Measurements from ENCODE around the gene PTBP3. TPM values are rescaled to one million over a fixed set of nuclear protein-coding genes. Genes with fewer than 3 reads are reported as not detected.

PTBP3 gene
- total and polyA plus RNA-seq, 2 donors (not counting 1 experiment from before 2014, with no cell fraction given): 16.7 to 28.7 TPM

- Histone ChIP-seq H2AFZ (ENCODE audit: low read length) (no peak overlapping the region), H3K9ac (ENCODE audit: insufficient read depth, low read length) (no peak overlapping the region), H3K9me3 (ENCODE audit: control insufficient read depth, insufficient read depth, low read depth, low read length) (no peaks in the 10 kb centered on the region), H4K20me1 (ENCODE audit: control insufficient read depth, extremely low read depth, insufficient read depth, low read length) (no peaks in the 10 kb centered on the region), H3K36me3 (ENCODE audit: control insufficient read depth, insufficient read depth, low read length) (peaks cover 2% of the 10 kb centered on the region), H3K27ac (ENCODE audit: insufficient read depth, low read length) (no peak overlapping the region), H3K4me1 (ENCODE audit: control insufficient read depth, extremely low read depth, insufficient read depth, low read length) (peaks cover 8% of the 10 kb centered on the region), H3K4me2 (ENCODE audit: extremely low read depth, insufficient read depth, low read length) (no peak overlapping the region), H3K27me3 (ENCODE audit: control insufficient read depth, insufficient read depth, low read length) (no peaks in the 10 kb centered on the region), H3K79me2 (ENCODE audit: control insufficient read depth, insufficient read depth, low read length) (no peaks in the 10 kb centered on the region), H3K4me3 (replicated peaks in 1 of 4; ENCODE audit: control extremely low read depth in 1 of 4, insufficient read depth in 1 of 4, low read depth in 3 of 4, low read length in 4 of 4) (no peak overlapping the region)
- TF ChIP-seq EZH2 (IDR thresholded peaks at IDR 0.05; ENCODE audit: low read length, missing control alignments) (no peak), CTCF (conservative IDR thresholded peaks at IDR 0.05 in 1 of 2, IDR thresholded peaks at IDR 0.05 in 1 of 2; ENCODE audit: low read depth in 1 of 2, low read length in 2 of 2) (no peak)
- DNase-seq (ENCODE audit: low read depth in 2 of 2): peak in 1 of 2 donors; percentile 25
These were observed 156.9 kb downstream of the PTBP3 start for GRCh38 chr9:112176524-112176923.

- H3K27me3 ChIP-seq (ENCODE audit: control insufficient read depth, insufficient read depth, low read length): no peaks in the 10 kb centered on the region
- H3K9ac ChIP-seq (ENCODE audit: insufficient read depth, low read length): no peak overlapping the region
- H3K4me3 ChIP-seq (replicated peaks in 1 of 4; ENCODE audit: control extremely low read depth in 1 of 4, insufficient read depth in 1 of 4, low read depth in 3 of 4, low read length in 4 of 4): peak overlapping the region in 1 of 4 experiments; percentile 61
- no peak for DNase-seq (ENCODE audit: low read depth in 2 of 2)
- H3K36me3 ChIP-seq (ENCODE audit: control insufficient read depth, insufficient read depth, low read length): peaks cover 2% of the 10 kb centered on the region
- H3K4me2 ChIP-seq (ENCODE audit: extremely low read depth, insufficient read depth, low read length): peak overlapping the region; percentile 72
- peaks cover 8% of the 10 kb centered on the region for H3K4me1 ChIP-seq (ENCODE audit: control insufficient read depth, extremely low read depth, insufficient read depth, low read length)
- no peaks in the 10 kb centered on the region for H3K9me3 ChIP-seq (ENCODE audit: control insufficient read depth, insufficient read depth, low read depth, low read length)
- no peak overlapping the region for H3K27ac ChIP-seq (ENCODE audit: insufficient read depth, low read length)
- H2AFZ ChIP-seq (ENCODE audit: low read length): peak overlapping the region; percentile 57
- no peak for TF ChIP-seq CTCF (conservative IDR thresholded peaks at IDR 0.05 in 1 of 2, IDR thresholded peaks at IDR 0.05 in 1 of 2; ENCODE audit: low read depth in 1 of 2, low read length in 2 of 2)
- TF ChIP-seq EZH2 (IDR thresholded peaks at IDR 0.05; ENCODE audit: low read length, missing control alignments): no peak
- H4K20me1 ChIP-seq (ENCODE audit: control insufficient read depth, extremely low read depth, insufficient read depth, low read length): no peaks in the 10 kb centered on the region
- no peaks in the 10 kb centered on the region for H3K79me2 ChIP-seq (ENCODE audit: control insufficient read depth, insufficient read depth, low read length)
These were observed 157.6 kb downstream of the PTBP3 start for GRCh38 chr9:112175796-112176315.

- Histone ChIP-seq H3K9me3 (ENCODE audit: control insufficient read depth, insufficient read depth, low read depth, low read length) (no peaks in the 10 kb centered on the region), H2AFZ (ENCODE audit: low read length) (peak within 1 kb of the TSS; percentile 86), H3K4me1 (ENCODE audit: control insufficient read depth, extremely low read depth, insufficient read depth, low read length) (peaks cover 5% of the 10 kb centered on the region), H3K4me3 (replicated peaks in 1 of 4; ENCODE audit: control extremely low read depth in 1 of 4, insufficient read depth in 1 of 4, low read depth in 3 of 4, low read length in 4 of 4) (peak within 1 kb of the TSS; percentile 47 to 68 (median 56)), H3K9ac (ENCODE audit: insufficient read depth, low read length) (peak within 1 kb of the TSS; percentile 67), H3K36me3 (ENCODE audit: control insufficient read depth, insufficient read depth, low read length) (peaks cover 2% of the 10 kb centered on the region), H3K79me2 (ENCODE audit: control insufficient read depth, insufficient read depth, low read length) (no peaks in the 10 kb centered on the region), H3K4me2 (ENCODE audit: extremely low read depth, insufficient read depth, low read length) (peak within 1 kb of the TSS; percentile 91), H4K20me1 (ENCODE audit: control insufficient read depth, extremely low read depth, insufficient read depth, low read length) (no peaks in the 10 kb centered on the region), H3K27ac (ENCODE audit: insufficient read depth, low read length) (peak within 1 kb of the TSS; percentile 38), H3K27me3 (ENCODE audit: control insufficient read depth, insufficient read depth, low read length) (no peaks in the 10 kb centered on the region)
- peak; percentile 17 to 27 for DNase-seq (ENCODE audit: low read depth in 2 of 2)
- TF ChIP-seq CTCF (conservative IDR thresholded peaks at IDR 0.05 in 1 of 2, IDR thresholded peaks at IDR 0.05 in 1 of 2; ENCODE audit: low read depth in 1 of 2, low read length in 2 of 2): no peak
- TF ChIP-seq EZH2 (IDR thresholded peaks at IDR 0.05; ENCODE audit: low read length, missing control alignments): no peak
These were observed 158.2 kb downstream of the PTBP3 start, which contains the start of gene SUSD1 for GRCh38 chr9:112174965-112175795. TSS of gene SUSD1 (minus strand) at chr9:112175297. CDS start at chr9:112175235, 62 bp downstream.

All from fibroblast of lung (primary cell).